ENCODE data around the gene HOXA4.
A peak's percentile ranks its signal among the peaks of the same experiment; 100 is the strongest.

Gene HOXA4

GRCh38 chr7:27128034-27128433 lies 2.5 kb downstream of the HOXA4 start:
- no peak for DNase-seq (ENCODE audit: low read depth)
- no peak overlapping the region for H3K4me3 ChIP-seq (ENCODE audit: low read depth, low read length)
- TF ChIP-seq CTCF (IDR thresholded peaks at IDR 0.05; ENCODE audit: low read depth, low read length, missing control alignments), result no peak
- in situ Hi-C loops (cut with HindIII; ENCODE audit: low sequenced_read_pairs), result no loop called here

DNA sequence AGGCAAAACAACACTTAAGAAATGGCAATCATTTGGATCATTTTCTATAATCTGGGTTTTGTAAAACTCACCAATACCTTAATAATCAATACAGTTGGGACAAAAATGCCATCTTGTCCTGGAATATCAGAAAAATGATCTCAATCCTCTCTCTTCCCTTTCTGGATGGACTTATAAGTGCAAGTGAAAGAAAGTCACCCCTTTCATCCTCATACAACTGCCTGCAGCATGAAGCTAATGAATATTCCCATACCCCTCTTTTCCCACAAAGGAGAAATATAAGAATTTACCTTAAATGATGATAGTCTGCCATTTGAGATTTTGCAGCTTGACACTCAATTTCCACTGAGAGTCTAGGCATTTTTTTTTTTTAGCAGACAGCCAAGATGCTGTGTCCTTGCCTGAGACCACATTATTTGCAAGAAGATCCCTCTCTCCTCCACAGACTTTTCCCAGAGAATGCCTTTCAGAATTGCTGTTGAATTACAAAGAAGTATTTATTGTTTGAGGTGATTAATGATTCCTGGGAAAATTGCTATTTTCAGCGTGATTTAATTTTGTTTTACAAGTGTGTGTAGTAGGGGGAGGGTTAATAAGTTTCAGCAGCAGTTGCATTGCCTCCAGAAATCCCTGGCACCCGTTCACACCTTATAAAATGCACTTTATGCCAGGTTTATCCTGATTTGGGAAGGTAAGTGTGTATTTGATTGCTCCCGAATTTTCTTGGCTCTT lies 3.8 kb downstream of the HOXA4 start:
- no peak for DNase-seq (ENCODE audit: low read depth)
- no peak for TF ChIP-seq CTCF (IDR thresholded peaks at IDR 0.05; ENCODE audit: low read depth, low read length, missing control alignments)
- in situ Hi-C loops (cut with HindIII; ENCODE audit: low sequenced_read_pairs), result no loop called here
- H3K4me3 ChIP-seq (ENCODE audit: low read depth, low read length), result no peak overlapping the region

DNA sequence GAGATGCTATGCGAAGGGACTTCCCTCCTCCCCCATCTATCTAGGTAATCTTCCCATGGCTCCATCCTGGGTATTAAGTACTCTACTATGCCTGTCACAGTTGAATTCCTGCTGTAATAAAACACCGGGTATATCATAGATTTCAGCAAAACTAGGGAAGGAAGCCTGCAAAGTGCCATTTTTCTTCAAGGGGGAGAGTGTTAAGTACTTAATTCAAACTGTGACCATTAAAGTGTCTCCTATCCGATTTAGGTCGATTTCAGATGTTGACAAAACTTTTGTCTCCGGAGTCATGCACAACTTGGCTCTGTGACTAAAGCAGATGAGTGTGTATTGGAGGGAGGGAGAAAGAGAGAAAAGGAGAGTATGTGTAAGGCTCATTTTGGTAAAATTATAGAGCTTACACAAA lies 4.6 kb downstream of the HOXA4 start:
- no peak overlapping the region for H3K4me3 ChIP-seq (ENCODE audit: low read depth, low read length)
- no peak for TF ChIP-seq CTCF (IDR thresholded peaks at IDR 0.05; ENCODE audit: low read depth, low read length, missing control alignments)
- DNase-seq (ENCODE audit: low read depth), result no peak
- in situ Hi-C loops (cut with HindIII; ENCODE audit: low sequenced_read_pairs), result no loop called here

GRCh38 chr7:27124902-27125689 lies 5.5 kb downstream of the HOXA4 start:
- in situ Hi-C loops (cut with HindIII; ENCODE audit: low sequenced_read_pairs), result no loop called here
- TF ChIP-seq CTCF (IDR thresholded peaks at IDR 0.05; ENCODE audit: low read depth, low read length, missing control alignments), result no peak
- no peak overlapping the region for H3K4me3 ChIP-seq (ENCODE audit: low read depth, low read length)
- DNase-seq (ENCODE audit: low read depth), result no peak

DNA sequence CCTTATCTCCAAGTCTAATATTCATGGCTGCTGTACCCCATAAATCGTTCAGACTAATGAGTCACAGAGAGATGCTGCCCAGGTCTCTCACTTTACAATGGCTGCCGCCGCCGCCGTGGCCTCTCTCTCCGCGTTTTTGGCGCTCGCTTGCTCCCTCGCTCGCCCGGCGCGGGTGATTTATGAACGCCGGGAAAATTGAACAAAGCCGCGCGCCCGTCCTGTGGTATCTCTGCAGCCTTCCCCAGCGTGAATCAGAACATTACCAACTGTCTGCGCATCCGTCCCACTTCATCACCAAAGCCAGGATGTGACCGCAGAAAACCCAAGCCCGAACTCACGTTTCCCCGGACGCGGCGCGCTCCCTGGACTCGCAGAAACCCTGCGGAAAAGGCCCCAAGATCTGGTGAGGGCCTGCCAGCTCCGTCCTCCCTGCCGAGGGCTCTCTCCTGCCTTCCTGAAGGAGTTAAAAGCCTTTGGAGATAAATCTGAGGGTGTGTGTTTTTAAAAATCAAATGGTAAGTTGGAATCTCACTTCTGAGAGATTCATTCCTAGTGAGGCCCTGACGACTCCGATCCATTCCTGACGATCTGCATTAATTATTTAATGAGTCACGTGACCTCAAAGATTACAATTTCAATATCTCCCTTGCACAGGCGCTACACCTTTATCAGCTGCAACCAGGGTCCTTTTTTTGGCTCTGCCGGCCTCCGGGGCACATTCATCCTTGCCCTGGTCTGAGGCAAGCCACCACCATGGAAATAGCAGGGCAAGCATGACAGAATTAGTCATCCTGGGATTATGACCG lies 6.3 kb downstream of the HOXA4 start:
- peak; percentile 86 for DNase-seq (ENCODE audit: low read depth)
- in situ Hi-C loops (cut with HindIII; ENCODE audit: low sequenced_read_pairs), result no loop called here
- no peak for TF ChIP-seq CTCF (IDR thresholded peaks at IDR 0.05; ENCODE audit: low read depth, low read length, missing control alignments)
- H3K4me3 ChIP-seq (ENCODE audit: low read depth, low read length), result peak overlapping the region; percentile 50

GRCh38 chr7:27123477-27124053 lies 7.0 kb downstream of the HOXA4 start:
- in situ Hi-C loops (cut with HindIII; ENCODE audit: low sequenced_read_pairs), result no loop called here

More at GRCh38 chr7:27123477-27124053, 7.0 kb downstream of the HOXA4 start:
- H3K4me3 ChIP-seq (ENCODE audit: low read depth, low read length), result peak overlapping the region; percentile 50
- no peak for TF ChIP-seq CTCF (IDR thresholded peaks at IDR 0.05; ENCODE audit: low read depth, low read length, missing control alignments)
- no peak for DNase-seq (ENCODE audit: low read depth)
